Measurements from ENCODE around the gene VPS18.

The VPS18 gene

DNA sequence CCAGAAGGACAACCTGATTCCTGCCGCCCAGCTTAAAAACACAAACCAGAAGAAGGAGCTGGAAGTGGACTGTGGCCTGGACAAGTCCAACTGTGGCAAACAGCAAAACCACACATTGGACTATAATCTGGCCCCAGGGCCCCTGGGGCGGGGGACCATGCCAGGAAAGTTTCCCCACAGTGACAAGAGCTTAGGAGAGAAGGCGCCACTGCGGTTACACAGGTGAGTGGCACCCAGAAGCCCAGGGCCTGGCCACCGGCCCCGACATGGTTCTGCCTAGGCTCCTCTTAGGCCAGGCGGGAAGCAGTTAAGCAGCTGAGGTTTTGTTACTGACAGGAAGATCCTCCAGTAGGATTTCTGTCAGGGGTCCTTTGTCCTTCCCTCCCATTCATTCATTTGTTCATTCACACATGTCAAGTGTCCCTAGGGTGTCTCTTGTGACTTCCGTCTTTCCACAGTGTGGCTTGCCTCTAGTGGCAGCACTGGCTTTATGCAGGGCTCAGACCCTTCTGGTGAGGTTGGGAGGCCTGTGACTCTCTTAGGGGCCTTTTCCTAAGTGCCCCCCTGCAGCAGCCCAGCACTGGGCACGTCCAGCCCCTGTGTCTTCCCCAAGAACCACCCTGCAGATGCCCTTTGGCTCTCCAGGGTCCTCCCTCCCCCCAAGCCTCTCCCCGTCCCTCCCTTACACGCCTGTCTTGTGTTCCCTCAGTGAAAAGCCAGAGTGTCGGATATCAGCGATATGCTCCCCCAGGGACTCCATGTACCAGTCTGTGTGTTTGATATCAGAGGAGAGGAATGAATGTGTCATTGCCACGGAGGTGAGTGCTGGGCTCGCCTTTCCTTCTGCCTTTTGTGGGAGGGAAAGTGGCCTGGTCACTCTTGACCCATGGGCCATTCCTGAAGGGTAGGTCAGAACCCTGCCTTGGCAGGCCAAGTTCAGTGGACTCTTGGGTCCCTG lies 42.7 kb downstream of the VPS18 start:
- no peak for DNase-seq (ENCODE audit: low read depth)

DNA sequence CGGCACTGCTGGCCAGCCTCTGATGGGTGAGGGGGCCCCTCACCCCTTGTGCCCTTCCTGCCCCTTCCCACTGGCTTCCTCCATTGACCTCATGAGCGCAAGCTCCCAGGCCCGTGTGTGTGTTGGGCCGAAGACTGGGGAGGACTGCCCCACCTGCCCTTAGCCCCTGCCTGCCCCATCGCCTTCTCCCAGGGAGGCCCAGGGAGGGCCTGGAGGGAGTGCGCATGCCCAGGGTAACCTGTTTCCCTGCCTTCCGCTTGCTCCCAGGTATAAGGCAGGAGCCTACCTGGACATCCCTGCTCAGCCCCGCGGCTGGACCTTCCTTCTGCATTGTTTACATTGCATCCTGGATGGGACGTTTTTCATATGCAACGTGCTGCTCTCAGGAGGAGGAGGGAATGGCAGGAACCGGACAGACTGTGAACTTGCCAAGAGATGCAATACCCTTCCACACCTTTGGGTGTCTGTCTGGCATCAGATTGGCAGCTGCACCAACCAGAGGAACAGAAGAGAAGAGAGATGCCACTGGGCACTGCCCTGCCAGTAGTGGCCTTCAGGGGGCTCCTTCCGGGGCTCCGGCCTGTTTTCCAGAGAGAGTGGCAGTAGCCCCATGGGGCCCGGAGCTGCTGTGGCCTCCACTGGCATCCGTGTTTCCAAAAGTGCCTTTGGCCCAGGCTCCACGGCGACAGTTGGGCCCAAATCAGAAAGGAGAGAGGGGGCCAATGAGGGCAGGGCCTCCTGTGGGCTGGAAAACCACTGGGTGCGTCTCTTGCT lies 43.7 kb downstream of the VPS18 start:
- no peak for DNase-seq (ENCODE audit: low read depth)

DNA sequence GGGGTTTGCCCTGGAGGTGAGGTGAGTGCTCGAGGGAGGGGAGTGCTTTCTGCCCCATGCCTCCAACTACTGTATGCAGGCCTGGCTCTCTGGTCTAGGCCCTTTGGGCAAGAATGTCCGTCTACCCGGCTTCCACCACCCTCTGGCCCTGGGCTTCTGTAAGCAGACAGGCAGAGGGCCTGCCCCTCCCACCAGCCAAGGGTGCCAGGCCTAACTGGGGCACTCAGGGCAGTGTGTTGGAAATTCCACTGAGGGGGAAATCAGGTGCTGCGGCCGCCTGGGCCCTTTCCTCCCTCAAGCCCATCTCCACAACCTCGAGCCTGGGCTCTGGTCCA lies 44.3 kb downstream of the VPS18 start:
- no peak for DNase-seq (ENCODE audit: low read depth)

DNA sequence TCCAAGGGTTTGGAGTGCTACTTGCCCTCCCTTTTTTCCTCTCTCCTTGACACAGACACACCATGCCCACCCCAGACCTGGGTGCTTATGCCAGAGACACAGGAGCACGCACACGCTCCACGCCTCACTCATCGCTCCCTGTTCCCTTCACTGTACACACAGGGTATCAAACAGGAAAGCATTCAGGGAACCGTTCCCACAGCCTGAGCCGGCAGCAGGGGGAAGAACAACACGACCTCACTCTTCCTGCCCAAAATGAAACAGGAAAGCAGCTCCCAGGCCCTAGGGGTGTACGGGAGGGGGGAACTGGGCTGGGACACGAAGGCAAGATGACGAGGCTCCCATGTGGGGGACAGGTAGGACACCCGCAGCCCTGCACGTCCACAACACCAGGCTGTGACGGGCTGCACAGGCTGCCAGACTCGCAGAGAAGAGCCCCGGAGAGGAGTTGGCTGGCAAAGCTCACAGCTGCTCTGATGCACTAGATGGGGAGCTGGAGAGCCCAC lies 46.1 kb downstream of the VPS18 start:
- no peak for DNase-seq (ENCODE audit: low read depth)

DNA sequence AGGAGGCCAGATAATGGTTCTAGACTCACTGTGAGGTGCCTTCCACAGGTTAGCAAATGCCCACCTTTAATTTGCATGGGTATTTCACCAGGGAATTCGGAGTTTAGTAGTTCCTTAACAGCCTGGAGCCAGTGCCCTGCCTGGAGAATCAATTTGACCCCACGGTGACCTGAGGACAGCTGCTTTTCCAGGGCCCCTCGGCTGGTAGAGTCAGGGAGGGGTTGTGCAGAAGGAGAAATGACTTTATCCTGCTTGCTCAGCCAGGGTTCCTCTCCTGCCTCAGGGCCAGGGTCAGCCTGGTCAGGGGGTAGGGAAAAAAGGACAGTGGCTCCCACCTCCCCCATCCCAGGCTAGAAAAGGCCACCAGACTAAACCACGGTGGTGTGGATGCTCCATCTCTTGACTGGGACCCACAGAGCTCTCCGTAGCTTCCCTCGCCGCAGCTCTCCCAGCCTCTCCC lies 46.8 kb downstream of the VPS18 start:
- DNase-seq (ENCODE audit: low read depth): no peak

DNA sequence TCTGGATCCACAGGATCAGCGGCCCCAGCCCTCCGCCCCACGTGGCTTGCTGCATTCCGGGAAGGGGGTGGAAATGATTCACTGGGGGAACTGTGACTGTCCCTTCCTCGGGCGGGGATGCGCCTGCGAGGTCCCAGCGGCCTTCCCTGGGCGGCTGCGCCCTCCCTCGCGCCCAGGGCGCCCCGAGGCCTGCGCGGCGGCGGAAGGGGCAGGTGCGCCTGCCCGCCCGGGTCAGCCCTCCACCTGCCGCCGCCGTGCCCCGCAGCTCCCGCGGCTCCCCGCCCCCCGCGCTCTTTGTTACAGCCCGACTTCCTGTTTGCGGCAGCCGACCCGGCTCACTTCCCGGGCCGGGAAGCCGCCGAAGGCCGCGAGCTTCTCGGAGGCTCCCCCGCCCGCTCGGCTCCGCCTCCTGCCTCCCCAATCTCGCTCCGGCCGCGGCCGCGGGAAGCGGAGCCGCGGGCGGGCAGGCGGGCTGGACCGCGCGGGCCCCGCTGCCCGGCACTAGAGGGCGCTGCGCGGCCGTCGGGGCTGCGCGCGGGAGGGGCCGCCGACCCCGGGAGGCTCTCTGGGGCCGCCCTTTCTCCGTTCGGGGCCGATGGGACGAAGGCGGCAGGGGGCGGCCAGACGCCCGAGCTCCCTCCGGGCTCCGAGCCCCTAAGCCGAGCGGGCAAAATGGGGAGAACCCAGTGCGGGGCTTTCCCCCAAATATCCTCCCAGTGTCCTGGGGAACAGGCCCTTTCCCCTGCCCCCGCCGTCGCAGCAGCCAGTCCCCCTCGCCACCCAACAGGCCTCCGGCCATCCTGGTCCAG lies 47.5 kb downstream of the VPS18 start:
- peak; percentile 54 for DNase-seq (ENCODE audit: low read depth)

DNA sequence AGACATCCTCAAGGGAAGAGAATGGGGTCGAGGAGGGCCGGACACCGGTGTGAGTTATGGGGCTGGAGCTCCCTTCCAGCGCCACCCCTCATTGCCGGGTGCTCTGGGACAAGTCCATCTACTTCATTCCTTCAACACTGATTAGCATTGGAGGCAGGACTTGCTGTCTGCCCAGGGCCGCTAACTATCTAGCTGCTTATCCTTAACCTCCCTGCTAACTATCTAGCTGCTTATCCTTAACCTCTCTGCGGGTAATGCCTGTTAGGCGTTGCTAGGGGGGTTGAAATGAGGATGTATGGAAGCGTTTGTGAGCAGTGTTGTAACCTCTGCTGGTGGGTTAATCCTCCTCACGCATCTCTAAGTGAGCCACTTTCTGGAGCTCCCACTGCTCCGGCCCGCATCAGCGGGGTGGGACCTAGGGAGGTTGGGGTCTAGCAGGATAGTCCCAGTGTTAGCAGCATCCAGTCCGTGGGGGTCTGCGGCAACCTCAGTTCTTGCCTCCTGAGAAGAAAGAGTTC lies 48.1 kb downstream of the VPS18 start:
- no peak for DNase-seq (ENCODE audit: low read depth)

DNA sequence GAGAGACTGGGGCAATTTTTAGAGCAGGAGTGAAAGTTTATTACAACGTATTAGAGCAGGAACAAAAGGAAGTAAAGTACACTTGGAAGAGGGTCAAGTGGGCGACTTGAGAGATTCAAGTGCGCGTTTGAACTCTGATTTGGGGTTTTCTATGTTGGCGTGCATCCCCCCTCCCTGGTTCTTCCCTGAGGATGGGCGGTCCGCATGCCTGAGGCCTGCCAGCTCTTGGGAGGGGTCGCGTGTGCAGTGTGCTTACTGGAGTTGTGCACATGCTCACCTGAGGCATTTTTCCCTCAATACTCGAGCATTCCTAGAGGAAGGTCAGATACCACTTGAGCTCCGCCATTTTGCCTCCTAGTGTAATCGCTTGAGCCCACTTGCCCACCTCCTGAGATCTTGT lies 48.6 kb downstream of the VPS18 start:
- DNase-seq (ENCODE audit: low read depth): no peak

DNA sequence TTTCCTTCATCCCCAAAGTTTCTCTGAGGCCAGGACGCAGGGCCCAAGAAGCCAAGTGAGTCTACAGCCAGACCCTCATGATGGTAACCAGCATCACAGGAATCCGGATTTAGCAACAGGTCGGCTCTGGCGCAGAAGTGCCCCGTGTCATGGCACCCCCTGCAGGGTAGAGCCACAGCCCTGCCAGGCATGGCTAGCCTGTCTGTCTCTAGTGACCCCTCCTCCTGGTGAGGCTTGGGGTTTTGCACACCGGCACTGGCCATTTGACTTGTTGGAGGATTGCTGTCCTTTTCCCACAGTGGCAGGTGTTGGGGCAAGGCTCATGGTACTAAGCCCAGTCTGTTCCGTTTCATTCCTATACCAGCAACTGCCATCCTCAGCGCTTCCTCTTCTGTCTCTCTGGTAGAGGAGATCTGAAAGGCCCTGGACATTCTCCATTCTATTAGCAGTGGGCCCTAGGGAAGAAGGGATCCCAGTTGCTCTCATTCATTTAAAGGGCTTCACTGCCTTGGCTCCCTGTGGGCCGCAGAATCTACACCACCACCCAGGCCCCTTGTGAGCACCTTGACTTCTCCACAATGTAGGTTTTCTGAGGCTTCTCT lies 49.6 kb downstream of the VPS18 start:
- no peak for DNase-seq (ENCODE audit: low read depth)

DNA sequence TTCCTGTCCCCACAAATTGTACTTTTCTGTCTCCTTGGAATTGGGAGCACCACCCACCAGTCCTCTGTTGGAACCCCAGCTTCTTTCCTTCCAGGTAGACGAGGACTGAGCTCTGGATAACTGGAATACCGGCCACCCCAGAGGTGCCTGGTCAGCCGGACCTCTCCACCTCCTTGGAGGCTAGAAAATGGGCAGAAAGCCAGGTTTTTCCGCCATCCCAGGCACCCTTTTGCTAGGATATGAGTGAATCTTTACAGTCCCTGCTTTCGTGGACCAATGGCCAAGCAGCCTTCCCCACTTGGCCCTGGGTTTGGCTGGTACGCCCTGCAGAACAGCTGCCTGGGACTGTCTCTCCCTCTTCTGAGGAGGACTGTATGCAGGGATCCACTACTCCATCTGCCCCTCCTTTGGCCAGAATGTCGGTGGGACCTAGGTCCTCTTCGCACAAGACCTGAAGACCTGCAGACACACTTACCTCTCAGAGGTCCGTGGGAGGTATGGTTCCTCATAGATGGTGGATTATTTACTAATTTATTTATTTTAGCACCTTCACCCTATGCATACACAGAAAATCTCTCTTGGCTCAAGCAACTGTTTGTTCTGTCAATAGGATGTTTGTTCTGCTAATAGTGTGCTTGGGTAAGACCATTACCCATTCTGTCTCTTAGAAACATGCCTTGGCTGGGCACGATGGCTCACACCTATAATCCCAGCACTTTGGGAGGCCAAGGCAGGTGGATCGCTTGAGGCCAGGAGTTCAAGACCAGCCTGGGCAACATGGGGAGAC lies 50.5 kb downstream of the VPS18 start:
- no peak for DNase-seq (ENCODE audit: low read depth)

DNA sequence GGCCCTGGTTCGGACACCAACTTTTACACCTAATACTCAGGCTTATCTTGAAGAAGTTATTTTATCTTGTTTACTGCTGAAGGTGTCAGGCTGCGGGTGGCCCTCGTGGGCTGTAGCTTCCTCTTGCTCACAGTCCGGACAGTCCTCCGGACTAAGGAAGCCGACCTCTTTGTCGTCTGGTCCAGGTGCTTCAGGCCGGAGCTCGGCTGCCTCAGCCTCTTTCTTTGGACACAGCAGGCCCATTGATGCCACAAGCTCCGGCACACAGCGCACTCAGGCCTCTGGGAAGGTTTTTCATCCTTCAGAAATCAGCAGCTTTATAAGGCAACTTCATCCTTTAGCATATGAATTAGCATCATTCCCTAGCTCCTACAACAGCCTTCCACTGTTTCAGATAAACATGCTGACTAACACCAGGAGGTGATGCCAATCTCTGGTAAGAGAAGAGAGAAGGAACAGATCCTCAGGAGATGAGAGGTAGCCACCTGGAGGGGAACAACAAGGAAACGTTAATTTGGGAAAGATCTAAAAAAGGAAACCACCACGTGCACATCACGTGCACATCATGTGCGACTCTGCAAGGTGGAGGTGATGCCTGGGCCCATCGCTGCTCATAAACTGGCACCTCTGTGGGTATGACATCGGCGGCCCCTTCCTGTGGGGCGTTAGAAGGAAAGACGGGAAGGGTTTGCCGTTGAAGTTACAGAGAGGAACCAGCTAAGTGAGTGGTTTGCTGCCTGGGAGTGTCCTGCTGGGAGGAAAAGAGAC lies 54.6 kb downstream of the VPS18 start:
- no peak for DNase-seq (ENCODE audit: low read depth)

DNA sequence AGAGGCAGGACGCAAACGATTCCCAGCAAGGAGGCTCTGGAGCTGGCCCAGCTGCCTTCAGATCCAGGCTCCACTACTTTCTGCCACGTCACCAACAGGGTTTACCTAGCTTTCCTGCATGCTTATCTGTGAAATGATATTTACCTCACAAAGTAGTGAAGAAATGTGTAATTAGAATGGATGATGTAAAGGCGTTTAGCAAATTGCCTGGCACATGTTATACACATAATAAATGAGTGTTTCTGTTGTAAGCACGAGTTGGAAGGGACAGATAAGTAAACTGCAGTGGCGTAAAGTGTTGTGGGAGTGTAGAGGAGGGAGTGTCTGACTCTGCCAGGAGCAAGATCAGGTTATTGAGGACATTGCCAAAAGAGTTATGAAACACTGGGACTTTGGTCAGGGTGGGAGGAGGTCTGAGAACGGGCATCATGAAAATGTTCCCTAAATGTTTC lies 55.5 kb downstream of the VPS18 start:
- no peak for DNase-seq (ENCODE audit: low read depth)

DNA sequence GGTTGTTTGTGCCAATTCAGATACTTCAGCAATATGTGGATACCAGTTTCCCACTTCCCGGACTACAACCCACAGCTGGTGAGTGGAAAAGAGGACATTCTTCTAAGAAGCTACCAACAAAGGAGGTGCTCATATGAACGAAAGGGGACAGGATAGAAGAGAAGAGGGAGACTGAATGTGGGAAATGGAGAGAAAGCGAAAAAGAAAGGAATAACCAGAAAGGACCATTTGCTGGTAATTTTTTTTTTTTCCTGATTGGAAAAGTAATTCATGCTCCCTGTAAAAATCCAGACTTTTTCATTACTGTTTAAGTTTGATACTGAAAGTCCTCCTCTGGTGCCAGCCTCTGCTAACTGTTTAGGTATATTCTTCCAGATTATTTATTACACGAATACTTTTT lies 57.5 kb downstream of the VPS18 start:
- DNase-seq (ENCODE audit: low read depth): no peak

DNA sequence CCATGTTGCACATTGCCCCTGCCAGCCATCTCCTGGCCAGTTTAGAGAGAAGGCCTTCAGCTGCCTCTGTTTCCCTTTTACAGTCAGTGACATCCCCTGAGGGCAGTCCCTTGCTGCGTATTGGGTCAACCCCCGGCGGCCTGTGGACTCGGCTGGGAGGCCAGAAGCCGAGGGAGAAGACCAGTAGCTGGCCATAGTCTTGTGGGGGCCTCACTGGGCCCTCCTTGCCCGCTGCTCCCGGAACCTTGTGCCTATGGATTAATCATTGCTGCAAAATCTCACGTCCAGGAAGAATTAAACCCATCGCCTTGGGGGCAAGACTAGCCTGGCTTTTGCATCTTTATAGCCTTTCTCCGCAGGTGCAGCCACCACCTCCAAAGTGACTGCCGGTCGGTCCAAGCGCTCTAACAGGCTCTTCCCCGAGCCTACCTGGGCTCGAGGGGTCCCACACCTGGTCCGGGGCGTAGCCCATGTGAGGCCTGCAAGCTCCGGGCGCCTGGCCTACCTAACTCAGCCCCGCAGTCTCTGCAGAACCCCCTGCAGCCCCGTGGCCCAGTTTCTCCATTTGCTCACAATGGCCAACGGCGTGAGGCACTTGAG lies 58.2 kb downstream of the VPS18 start:
- DNase-seq (ENCODE audit: low read depth): no peak

DNA sequence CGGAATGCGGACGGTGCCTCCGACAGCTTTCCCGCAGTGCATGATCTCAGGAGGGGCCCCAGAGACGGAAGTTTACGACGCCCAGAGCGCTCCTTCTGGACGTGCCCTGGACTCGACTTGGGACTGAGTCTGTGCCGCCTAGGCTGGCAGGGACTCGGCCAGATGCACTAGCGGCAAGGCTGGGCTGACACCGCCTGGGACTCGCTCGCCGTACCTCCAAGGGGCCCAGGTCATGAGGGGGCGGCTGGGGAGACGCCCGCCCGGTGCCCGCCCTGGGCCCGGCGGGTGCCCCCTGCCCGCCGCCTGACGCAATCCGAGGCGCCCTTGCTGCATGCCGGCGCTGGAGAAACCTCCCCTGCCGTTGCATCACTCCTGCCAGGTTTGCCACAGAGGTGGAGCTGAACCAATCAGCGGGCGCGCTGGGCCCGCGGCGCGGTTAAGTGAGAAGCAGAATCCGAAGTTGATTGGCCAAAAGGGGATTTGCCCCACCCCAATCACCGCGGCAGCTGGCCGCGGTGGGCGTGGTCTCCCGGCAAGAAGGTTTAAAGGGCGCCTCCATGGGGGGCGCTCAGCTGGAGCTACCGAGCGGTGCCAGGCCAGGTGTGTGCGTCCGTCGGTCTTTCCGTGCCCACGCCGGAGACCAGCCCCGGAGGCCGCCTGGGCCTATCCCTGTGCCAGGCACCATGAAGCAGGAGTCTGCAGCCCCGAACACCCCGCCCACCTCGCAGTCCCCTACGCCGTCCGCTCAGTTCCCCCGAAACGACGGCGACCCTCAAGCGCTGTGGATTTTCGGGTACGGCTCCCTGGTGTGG lies 58.9 kb downstream of the VPS18 start, which contains the start of gene CHAC1:
CHAC1 (plus strand) TSS at position 571 of the 812 bp plus-strand sequence; CDS start at position 684, 113 bp downstream.
- DNase-seq (ENCODE audit: low read depth): peak; percentile 95

Data from activated T-helper 9 cell treated with anti-CD3 and anti-CD28 coated beads, Interleukin-2, amount 50 U/mL, for 16 hours (primary cell).